HepG2 (cell line): Measurements from ENCODE around the gene RUVBL2. TPM values are rescaled to one million over a fixed set of nuclear protein-coding genes. Genes with fewer than 3 reads are reported as not detected.

Source experiments
- ATAC-seq: fragments of 200-7000 bp; cut with Tn5 transposase; 3 replicates; pipeline ENCODE4 v1.9.1; 2020; ENCODE audit warnings: mild to moderate bottlenecking, moderate library complexity
- BruUV-seq: library from RNA; stranded (reverse); fragments of 400-500 nt; replicated peaks from 2 replicates; lab custom pipeline; 2021; lab: Mats Ljungman, UMichigan
- CTCF ChIA-PET: fragments of 300-600 bp; formaldehyde crosslinking; extraction: SDS; loops from one replicate; lab custom pipeline; 2021; ENCODE audit warnings: low total read pairs, inconsistent platforms, low intra/inter-chr PET ratio; lab: Yijun Ruan, JAX
- POLR2A ChIA-PET: fragments of 350-600 bp; sonication (Branson Sonifier 250); formaldehyde crosslinking; loops from one replicate; lab custom pipeline; 2020; ENCODE audit warnings: antibody characterized with exemption, inconsistent platforms; lab: Yijun Ruan, JAX
- DNase-seq: peaks from one replicate; pipeline ENCODE4 v3.0.0-alpha.2; 2015; ENCODE audit warnings: low spot score
- FAIRE-seq: peaks from 3 replicates; lab custom pipeline; 2011; peaks lifted over from hg19 to GRCh38; lab: Jason Lieb, UNC
- H2AFZ ChIP-seq: one replicate; pipeline ENCODE4 v1.6.1; 2011; ENCODE audit warnings: low read length, inconsistent platforms
- H3K27ac ChIP-seq: fragments of 300-600 bp; 3 replicates; pipeline ENCODE4 v1.8.0; 2011; ENCODE audit warnings: mixed run types, mild to moderate bottlenecking, mixed read lengths, low read length, inconsistent platforms; ENCODE audit not compliant: insufficient read depth; ENCODE audit errors: extremely low read length
- H3K27me3 ChIP-seq, 2 experiments: fragments of 200-600 bp in 1 of 2; 2 replicates in 1 of 2; 3 replicates in 1 of 2; pipeline versions ENCODE4 v1.6.0 to v1.8.0; 2011; ENCODE audit warnings: low read length in 2 of 2, mild to moderate bottlenecking in 2 of 2, moderate library complexity in 2 of 2, inconsistent platforms in 1 of 2; ENCODE audit not compliant: insufficient read depth in 2 of 2, control insufficient read depth in 1 of 2
- H3K36me3 ChIP-seq, 2 experiments: fragments of 200-600 bp in 1 of 2; replicated peaks in 1 of 2; 2 replicates in 1 of 2; 3 replicates in 1 of 2; pipeline versions ENCODE4 v1.5.1 to v1.8.0; 2011; ENCODE audit warnings: low read length in 2 of 2, inconsistent platforms in 1 of 2; ENCODE audit not compliant: insufficient read depth in 2 of 2, control insufficient read depth in 1 of 2
- H3K4me1 ChIP-seq: 2 replicates; pipeline ENCODE4 v1.5.1; 2012; ENCODE audit warnings: low read length, inconsistent platforms; ENCODE audit not compliant: insufficient read depth
- H3K4me2 ChIP-seq: 2 replicates; pipeline ENCODE4 v1.6.0; 2011; ENCODE audit warnings: low read depth, low read length, inconsistent platforms
- H3K4me3 ChIP-seq, 3 experiments: fragments of 200-600 bp in 1 of 3; sonication (generic), shearing (Covaris generic) in 1 of 3; replicated peaks in 1 of 3; 2 replicates each; pipeline ENCODE4 v1.5.1; 2011 to 2016; ENCODE audit warnings: low read length in 3 of 3, inconsistent platforms in 2 of 3, low read depth in 2 of 3, mild to moderate bottlenecking in 2 of 3, control low read depth in 1 of 3, mixed read lengths in 1 of 3; ENCODE audit not compliant: insufficient read depth in 1 of 3
- H3K79me2 ChIP-seq: one replicate; pipeline ENCODE4 v1.6.1; 2011; ENCODE audit warnings: low read length, inconsistent platforms; ENCODE audit not compliant: insufficient read depth
- H3K9ac ChIP-seq: 2 replicates; pipeline ENCODE4 v1.6.0; 2011; ENCODE audit warnings: mild to moderate bottlenecking, low read depth, low read length, inconsistent platforms; ENCODE audit not compliant: insufficient read depth
- H3K9me3 ChIP-seq: 2 replicates; pipeline ENCODE4 v1.5.1; 2012; ENCODE audit warnings: mild to moderate bottlenecking, low read length
- H4K20me1 ChIP-seq: 2 replicates; pipeline ENCODE4 v1.6.0; 2011; ENCODE audit warnings: inconsistent platforms, mild to moderate bottlenecking, low read length, moderate library complexity; ENCODE audit not compliant: insufficient read depth
- HMGXB4 ChIP-seq, 2 experiments: sonication (generic) in 1 of 2; formaldehyde crosslinking in 1 of 2; IDR thresholded peaks; 2 replicates each; pipeline versions ENCODE4 v1.4.0 to v1.6.1; 2018 to 2020; ENCODE audit warnings: missing genetic modification reagents in 2 of 2, borderline replicate concordance in 1 of 2, low read depth in 1 of 2, mild to moderate bottlenecking in 1 of 2, missing biosample characterization in 1 of 2
- IKZF4 ChIP-seq: sonication (generic); formaldehyde crosslinking; IDR thresholded peaks from 2 replicates; pipeline ENCODE4 v1.5.1; 2020; ENCODE audit warnings: borderline replicate concordance, mild to moderate bottlenecking, low read depth, missing genetic modification reagents; ENCODE audit errors: not compliant biosample characterization
- KMT2B ChIP-seq: IDR thresholded peaks from 2 replicates; pipeline ENCODE4 v1.6.1; 2016; ENCODE audit warnings: missing genetic modification reagents, missing compliant biosample characterization
- MIER2 ChIP-seq: IDR thresholded peaks from 2 replicates; pipeline ENCODE4 v1.6.1; 2016; ENCODE audit warnings: missing biosample characterization, missing genetic modification reagents
- TRIM24 ChIP-seq: sonication (generic); formaldehyde crosslinking; IDR thresholded peaks from 2 replicates; pipeline ENCODE4 v1.8.0; 2022; ENCODE audit warnings: mild to moderate bottlenecking, missing genetic modification reagents
- WGBS: methylation state at CpG from one replicate; pipeline ENCODE4 v1.1.6; 2017; ENCODE audit warnings: low lambda C conversion rate; 5-methylcytosine and 5-hydroxymethylcytosine counted together
- in situ Hi-C: cut with HindIII; loops from 2 replicates; pipeline ENCODE4 v1.10.0; 2017; ENCODE audit warnings: low pct_unique_long_range_greater_than_20kb; ENCODE audit not compliant: extremely low pct_ligation_motif_present
- intact Hi-C: fragments of 100-400 bp; cut with micrococcal nuclease; formaldehyde crosslinking; loops from one replicate; pipeline ENCODE4 v1.10.0; 2022; ENCODE audit not compliant: unreplicated experiment
- polyA plus RNA-seq, 8 experiments: library from polyadenylated mRNA; depleted of rRNA in 3 of 8; stranded (reverse) in 7 of 8; unstranded in 1 of 8; fragments of >200 nt; fragmentation: Illumina TruSeq in 4 of 8; extraction: Trizol in 4 of 8; gene quantifications; 2 replicates each; pipeline versions ENCODE4 v1.2.1 to v1.2.3, GENCODE V29; 2011 to 2016; ENCODE audit warnings: low read depth in 4 of 8, missing spikeins in 1 of 8, mixed read lengths in 1 of 8; ENCODE audit not compliant: insufficient read depth in 1 of 8
- total RNA-seq, 5 experiments: library from RNA; depleted of rRNA; stranded (reverse); fragments of >200 nt; fragmentation: Illumina TruSeq; extraction: Trizol; gene quantifications; 2 replicates each; pipeline ENCODE4 v1.2.3, GENCODE V29; 2016; ENCODE audit warnings: low read depth in 1 of 5
- TF ChIP-seq, protein P1 (sequence below): sonication (generic); formaldehyde crosslinking; IDR thresholded peaks from 2 replicates; pipeline ENCODE4 v1.4.0; 2020; ENCODE audit warnings: mild to moderate bottlenecking, missing genetic modification reagents
- TF ChIP-seq, protein P2 (sequence below): sonication (generic); formaldehyde crosslinking; IDR thresholded peaks from 2 replicates; pipeline ENCODE4 v1.5.1; 2020; ENCODE audit warnings: mild to moderate bottlenecking, missing genetic modification reagents, borderline replicate concordance

RUVBL2 gene
- total and polyA plus RNA-seq, 2 of the 13 experiments (the other 11 are each of a cell fraction or from before 2014, with no cell fraction given) = 120 to 122 TPM

DNA sequence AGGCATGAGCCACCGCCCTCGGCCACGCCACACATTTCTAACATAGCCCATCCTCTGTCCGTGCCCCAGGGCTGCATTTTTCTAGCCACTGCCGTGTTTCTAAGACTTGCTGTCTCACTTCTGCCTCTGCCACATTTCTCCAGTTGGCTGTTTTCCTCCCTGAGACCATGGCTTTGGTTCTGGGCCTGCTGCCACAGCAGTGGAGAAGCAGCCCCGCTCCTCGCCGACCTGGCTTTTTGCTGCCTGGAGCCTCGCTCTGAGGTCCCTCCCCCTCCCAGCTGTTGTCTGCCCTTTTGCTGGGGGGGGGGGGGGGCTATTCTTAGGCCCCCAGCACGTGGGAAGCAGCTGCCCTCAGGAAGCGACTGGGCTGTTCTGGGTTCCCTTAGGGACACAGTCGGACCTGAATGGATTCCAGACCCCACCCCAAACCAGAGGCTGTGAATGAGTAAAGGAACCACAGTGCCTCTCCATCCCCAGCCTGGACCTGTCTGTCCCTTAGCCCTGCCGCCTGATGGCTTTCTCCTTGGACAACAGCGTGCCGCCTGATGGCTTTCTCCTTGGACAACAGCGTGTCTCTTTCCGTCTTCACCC is 3.9 kb upstream of the RUVBL2 start:
- Histone ChIP-seq H4K20me1 (no peaks in the 10 kb centered on the region), H3K4me1 (peaks cover 26% of the 10 kb centered on the region)
- intact Hi-C loops (no loop called here), in situ Hi-C loops (no loop called here)
- 99% methylated on average over 15 of the region's 17 CpGs for WGBS
- BruUV-seq = no TSS peak
- TF ChIP-seq, protein P1, sequence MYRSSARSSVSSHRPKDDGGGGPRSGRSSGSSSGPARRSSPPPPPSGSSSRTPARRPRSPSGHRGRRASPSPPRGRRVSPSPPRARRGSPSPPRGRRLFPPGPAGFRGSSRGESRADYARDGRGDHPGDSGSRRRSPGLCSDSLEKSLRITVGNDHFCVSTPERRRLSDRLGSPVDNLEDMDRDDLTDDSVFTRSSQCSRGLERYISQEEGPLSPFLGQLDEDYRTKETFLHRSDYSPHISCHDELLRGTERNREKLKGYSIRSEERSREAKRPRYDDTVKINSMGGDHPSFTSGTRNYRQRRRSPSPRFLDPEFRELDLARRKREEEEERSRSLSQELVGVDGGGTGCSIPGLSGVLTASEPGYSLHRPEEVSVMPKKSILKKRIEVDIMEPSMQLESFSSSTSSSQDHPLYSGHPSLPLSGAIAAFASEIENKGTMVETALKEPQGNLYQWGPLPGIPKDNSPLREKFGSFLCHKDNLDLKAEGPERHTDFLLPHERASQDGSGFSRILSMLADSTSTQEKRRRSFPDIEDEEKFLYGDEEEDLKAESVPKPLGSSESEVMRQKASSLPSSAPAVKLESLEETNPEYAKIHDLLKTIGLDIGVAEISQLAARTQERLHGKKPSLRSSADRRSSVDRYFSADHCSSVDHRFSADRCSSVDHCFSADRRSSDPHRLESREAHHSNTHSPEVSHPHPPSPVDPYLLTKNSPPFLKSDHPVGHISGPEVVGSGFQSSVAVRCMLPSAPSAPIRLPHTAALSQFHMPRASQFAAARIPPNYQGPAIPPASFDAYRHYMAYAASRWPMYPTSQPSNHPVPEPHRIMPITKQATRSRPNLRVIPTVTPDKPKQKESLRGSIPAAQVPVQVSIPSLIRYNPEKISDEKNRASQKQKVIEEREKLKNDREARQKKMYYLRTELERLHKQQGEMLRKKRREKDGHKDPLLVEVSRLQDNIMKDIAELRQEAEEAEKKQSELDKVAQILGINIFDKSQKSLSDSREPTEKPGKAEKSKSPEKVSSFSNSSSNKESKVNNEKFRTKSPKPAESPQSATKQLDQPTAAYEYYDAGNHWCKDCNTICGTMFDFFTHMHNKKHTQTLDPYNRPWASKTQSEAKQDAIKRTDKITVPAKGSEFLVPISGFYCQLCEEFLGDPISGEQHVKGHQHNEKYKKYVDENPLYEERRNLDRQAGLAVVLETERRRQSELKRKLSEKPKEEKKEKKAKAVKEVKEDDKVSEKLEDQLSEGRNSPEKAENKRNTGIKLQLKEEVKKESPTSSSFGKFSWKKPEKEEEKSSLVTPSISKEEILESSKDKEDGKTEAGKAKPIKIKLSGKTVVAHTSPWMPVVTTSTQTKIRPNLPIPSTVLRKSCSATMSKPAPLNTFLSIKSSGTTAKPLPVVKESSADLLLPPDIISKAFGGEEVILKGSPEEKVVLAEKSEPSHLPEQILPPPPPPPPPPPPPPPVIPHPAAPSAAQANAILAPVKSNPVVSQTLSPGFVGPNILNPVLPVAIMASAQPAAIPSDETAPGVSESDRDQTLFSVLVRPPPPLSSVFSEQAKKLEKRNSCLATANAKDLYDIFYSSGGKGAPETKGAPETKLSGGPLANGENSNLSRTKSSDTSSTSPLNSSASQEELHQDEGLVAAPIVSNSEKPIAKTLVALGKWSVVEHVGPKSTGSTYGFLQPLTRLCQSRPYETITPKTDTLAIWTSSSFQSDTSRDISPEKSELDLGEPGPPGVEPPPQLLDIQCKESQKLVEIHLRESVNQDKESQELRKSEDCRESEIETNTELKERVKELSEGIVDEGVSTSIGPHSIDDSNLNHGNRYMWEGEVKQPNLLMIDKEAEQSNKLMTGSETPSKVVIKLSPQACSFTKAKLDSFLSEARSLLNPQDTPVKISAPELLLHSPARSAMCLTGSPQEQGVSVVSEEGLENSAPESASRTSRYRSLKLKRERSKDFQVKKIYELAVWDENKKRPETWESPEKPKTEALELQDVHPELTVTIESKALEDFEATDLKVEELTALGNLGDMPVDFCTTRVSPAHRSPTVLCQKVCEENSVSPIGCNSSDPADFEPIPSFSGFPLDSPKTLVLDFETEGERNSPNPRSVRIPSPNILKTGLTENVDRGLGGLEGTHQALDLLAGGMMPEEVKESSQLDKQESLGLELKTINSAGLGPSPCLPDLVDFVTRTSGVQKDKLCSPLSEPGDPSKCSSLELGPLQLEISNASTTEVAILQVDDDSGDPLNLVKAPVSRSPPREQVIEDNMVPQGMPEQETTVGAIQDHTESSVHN (CRISPR knock-in tag) = no peak
- no peak for TF ChIP-seq IKZF4 (CRISPR knock-in tag)
- no peak for TF ChIP-seq MIER2 (CRISPR knock-in tag)
- no peak for TF ChIP-seq TRIM24 (CRISPR knock-in tag)
- no peak for TF ChIP-seq HMGXB4 (CRISPR knock-in tag; IDR thresholded peaks at IDR 0.05; ENCODE audit: borderline replicate concordance in 1 of 2, low read depth in 1 of 2)
- no peak for TF ChIP-seq KMT2B (CRISPR knock-in tag)
- TF ChIP-seq, protein P2, sequence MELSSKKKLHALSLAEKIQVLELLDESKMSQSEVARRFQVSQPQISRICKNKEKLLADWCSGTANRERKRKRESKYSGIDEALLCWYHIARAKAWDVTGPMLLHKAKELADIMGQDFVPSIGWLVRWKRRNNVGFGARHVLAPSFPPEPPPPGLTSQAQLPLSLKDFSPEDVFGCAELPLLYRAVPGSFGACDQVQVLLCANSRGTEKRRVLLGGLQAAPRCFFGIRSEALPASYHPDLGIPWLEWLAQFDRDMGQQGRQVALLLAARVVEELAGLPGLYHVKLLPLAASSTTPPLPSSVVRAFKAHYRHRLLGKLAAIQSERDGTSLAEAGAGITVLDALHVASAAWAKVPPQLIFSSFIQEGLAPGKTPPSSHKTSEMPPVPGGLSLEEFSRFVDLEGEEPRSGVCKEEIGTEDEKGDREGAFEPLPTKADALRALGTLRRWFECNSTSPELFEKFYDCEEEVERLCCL (CRISPR knock-in tag) = no peak
- TF ChIP-seq, all 625 proteins: peak for 0
- ChIA-PET CTCF (no interaction called here), POLR2A (interaction anchor here (0.6 kb wide), 1 partner anchor 163 kb away, joined by 3 read pairs; no protein-coding TSS in a partner anchor)
- no peak for DNase-seq
- H3K9ac ChIP-seq = no peak overlapping the region
- FAIRE-seq = no peak
- no peak overlapping the region for H3K4me3 ChIP-seq
- peaks cover 38% of the 10 kb centered on the region for H3K79me2 ChIP-seq
- H3K27ac ChIP-seq = no peak overlapping the region
- no peak for ATAC-seq
- H3K4me2 ChIP-seq = no peak overlapping the region
- H3K9me3 ChIP-seq = no peaks in the 10 kb centered on the region
- no peaks in the 10 kb centered on the region; a peak in 1 of 5 replicates for H3K27me3 ChIP-seq
- H2AFZ ChIP-seq = no peak overlapping the region
- peaks cover 13 to 36% of the 10 kb centered on the region in 2 experiments; a peak in 4 of 5 replicates for H3K36me3 ChIP-seq
